Stimulated activated CD8-positive, alpha-beta memory T cell treated with anti-CD3 and anti-CD28 coated beads, Interleukin-4, amount 100 ng/mL, for 4 hours (primary cell): ENCODE measurements around the gene NAXE.
A peak's percentile ranks its signal among the peaks of the same experiment; 100 is the strongest.
"Not testable (repeated sequence)": the region's sequence is repeated elsewhere in the genome, so short reads cannot be mapped to it uniquely, and the experiment has no call there.

Experiments used
- DNase-seq, 2 donors: peaks; one replicate each; pipeline ENCODE4 v3.0.0-alpha.2; 2020; ENCODE audit warnings: low read depth in 2 of 2, low spot score in 1 of 2

Gene NAXE

GRCh38 chr1:156566436-156566835, 25.1 kb upstream of the NAXE start:
- no peak for DNase-seq

- no peak for DNase-seq
These were observed 20.2 kb upstream of the NAXE start for GRCh38 chr1:156571261-156571852.

- peak in 1 of 2 donors; percentile 38 for DNase-seq
These were observed 19.5 kb upstream of the NAXE start, which contains the start of gene IQGAP3 for GRCh38 chr1:156571919-156572662. Gene IQGAP3, minus strand, starts transcription at chr1:156572565. Its CDS starts 36 bp downstream, at chr1:156572529.

- no peak for DNase-seq
These were observed 18.9 kb upstream of the NAXE start for GRCh38 chr1:156572663-156573018.

- no peak for DNase-seq
These were observed 17.4 kb upstream of the NAXE start for GRCh38 chr1:156574039-156574633.

GRCh38 chr1:156577550-156577949, 14.0 kb upstream of the NAXE start:
- no peak for DNase-seq

GRCh38 chr1:156578055-156578454, 13.5 kb upstream of the NAXE start:
- DNase-seq: no peak

GRCh38 chr1:156579472-156579871, 12.1 kb upstream of the NAXE start, which contains the start of gene TTC24:
Gene TTC24, plus strand, starts transcription at chr1:156579723. Its CDS starts 1,642 bp downstream, at chr1:156581365.
- DNase-seq: no peak

- peak in 1 of 2 donors; percentile 40 for DNase-seq
These were observed 9.8 kb upstream of the NAXE start for GRCh38 chr1:156581661-156582387.

- no peak for DNase-seq
These were observed 9.1 kb upstream of the NAXE start for GRCh38 chr1:156582388-156583017.

GRCh38 chr1:156583821-156584622, 7.6 kb upstream of the NAXE start:
- peak in 1 of 2 donors; percentile 65 for DNase-seq

- DNase-seq: no peak
These were observed 6.8 kb upstream of the NAXE start for GRCh38 chr1:156584813-156585212.

- no peak for DNase-seq
These were observed 5.3 kb upstream of the NAXE start for GRCh38 chr1:156586323-156586722.

GRCh38 chr1:156586892-156587477, 4.6 kb upstream of the NAXE start:
- DNase-seq: no peak

- DNase-seq: not testable (repeated sequence)
These were observed 3.6 kb upstream of the NAXE start for GRCh38 chr1:156587927-156588326.

GRCh38 chr1:156589546-156589945, 2.0 kb upstream of the NAXE start:
- no peak for DNase-seq

GRCh38 chr1:156590326-156591180, 1.0 kb upstream of the NAXE start:
- DNase-seq: no peak

GRCh38 chr1:156591181-156591431, 470 bp upstream of the NAXE start:
- no peak for DNase-seq

GRCh38 chr1:156592158-156592909, 758 bp downstream of the NAXE start:
- no peak for DNase-seq
